Fibroblast of lung (primary cell): ENCODE data around the gene ARMC9. TPM values are rescaled to one million over a fixed set of nuclear protein-coding genes. Genes with fewer than 3 reads are reported as not detected.

Experiments
- DNase-seq, 2 donors: peaks; one replicate each; pipeline versions ENCODE4 v3.0.0 to v3.0.0-alpha.2; 2010; ENCODE audit warnings: low read depth in 2 of 2
- H2AFZ ChIP-seq: 2 replicates; pipeline ENCODE4 v1.5.1; 2012; ENCODE audit warnings: low read length, control low read depth, inconsistent platforms
- H3K27ac ChIP-seq: 2 replicates; pipeline ENCODE4 v1.5.1; 2011; ENCODE audit warnings: low read length, control low read depth; ENCODE audit not compliant: insufficient read depth
- H3K27me3 ChIP-seq: 2 replicates; pipeline ENCODE4 v1.5.1; 2011; ENCODE audit warnings: mild to moderate bottlenecking, low read length; ENCODE audit not compliant: control insufficient read depth, insufficient read depth
- H3K36me3 ChIP-seq: 2 replicates; pipeline ENCODE4 v1.5.1; 2011; ENCODE audit warnings: low read length; ENCODE audit not compliant: control insufficient read depth, insufficient read depth
- H3K4me1 ChIP-seq: 2 replicates; pipeline ENCODE4 v1.5.1; 2011; ENCODE audit warnings: low read length; ENCODE audit not compliant: control insufficient read depth, insufficient read depth; ENCODE audit errors: extremely low read depth
- H3K4me2 ChIP-seq: 2 replicates; pipeline ENCODE4 v1.5.1; 2011; ENCODE audit warnings: low read length, control low read depth; ENCODE audit not compliant: insufficient read depth; ENCODE audit errors: extremely low read depth
- H3K4me3 ChIP-seq, 4 experiments: fragments of 200-600 bp in 1 of 4; sonication (generic) in 1 of 4; replicated peaks in 1 of 4; 2 replicates each; pipeline ENCODE4 v1.5.1; 2011 to 2016; ENCODE audit warnings: low read length in 4 of 4, low read depth in 3 of 4, mild to moderate bottlenecking in 3 of 4, control low read depth in 2 of 4, inconsistent platforms in 1 of 4, mixed read lengths in 1 of 4; ENCODE audit not compliant: insufficient read depth in 1 of 4; ENCODE audit errors: control extremely low read depth in 1 of 4
- H3K79me2 ChIP-seq: 2 replicates; pipeline ENCODE4 v1.5.1; 2012; ENCODE audit warnings: mild to moderate bottlenecking, low read length, inconsistent platforms; ENCODE audit not compliant: control insufficient read depth, insufficient read depth
- H3K9ac ChIP-seq: 2 replicates; pipeline ENCODE4 v1.5.1; 2011; ENCODE audit warnings: mild to moderate bottlenecking, low read length, control low read depth; ENCODE audit not compliant: insufficient read depth
- H3K9me3 ChIP-seq: 2 replicates; pipeline ENCODE4 v1.5.1; 2012; ENCODE audit warnings: low read depth, low read length; ENCODE audit not compliant: control insufficient read depth, insufficient read depth
- H4K20me1 ChIP-seq: 2 replicates; pipeline ENCODE4 v1.5.1; 2011; ENCODE audit warnings: low read length; ENCODE audit not compliant: control insufficient read depth, insufficient read depth; ENCODE audit errors: extremely low read depth
- EZH2 ChIP-seq: IDR thresholded peaks from 2 replicates; pipeline ENCODE4 v1.5.1; 2012; ENCODE audit warnings: low read length, control low read depth, mild to moderate bottlenecking; ENCODE audit errors: missing control alignments
- polyA plus RNA-seq, 2 donors: library from polyadenylated mRNA; depleted of rRNA in 1 of 2; stranded (reverse) in 1 of 2; unstranded in 1 of 2; fragments of >200 nt; gene quantifications; 2 replicates each; pipeline ENCODE4 v1.2.1, GENCODE V29; 2011 to 2012; ENCODE audit warnings: missing spikeins in 1 of 2
- total RNA-seq: library from RNA; depleted of rRNA; stranded (reverse); fragments of >200 nt; gene quantifications from 2 replicates; pipeline ENCODE4 v1.2.1, GENCODE V29; 2014
- TF ChIP-seq, protein P1 (sequence below), 2 donors: IDR thresholded peaks in 1 of 2; conservative IDR thresholded peaks in 1 of 2; 1 replicate in 1 of 2; 2 replicates in 1 of 2; pipeline ENCODE4 v1.5.1; 2011 to 2012; ENCODE audit warnings: low read length in 2 of 2, control low read depth in 1 of 2, inconsistent platforms in 1 of 2, low read depth in 1 of 2, mild to moderate bottlenecking in 1 of 2

The ARMC9 gene
- total and polyA plus RNA-seq, 2 donors (not counting 1 experiment from before 2014, with no cell fraction given): 68.4 to 153 TPM

DNA sequence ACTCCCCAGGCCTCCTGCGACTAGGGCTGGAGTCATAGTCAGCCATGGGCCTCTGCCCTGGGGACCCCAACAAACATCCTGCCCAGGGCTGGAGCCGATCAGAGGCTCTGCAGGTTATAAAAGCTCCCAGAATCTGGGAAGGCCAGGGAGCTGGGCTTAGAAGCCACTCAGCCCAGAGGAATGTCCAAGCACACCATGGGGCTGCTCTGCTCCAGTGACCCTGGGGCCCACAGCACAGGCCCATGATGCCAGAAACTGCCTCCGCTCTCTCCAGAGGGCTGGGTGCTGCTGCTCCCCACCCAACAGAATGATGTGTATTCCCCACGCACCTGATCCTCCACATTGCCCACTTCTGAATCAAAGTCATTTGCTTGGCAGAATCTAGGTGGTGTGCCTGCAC is 88.5 kb downstream of the ARMC9 start:
- Histone ChIP-seq H3K36me3 (peaks cover 9% of the 10 kb centered on the region), H3K4me3 (no peak overlapping the region), H3K4me1 (no peaks in the 10 kb centered on the region), H3K27ac (no peak overlapping the region), H4K20me1 (no peaks in the 10 kb centered on the region), H3K4me2 (no peak overlapping the region), H3K79me2 (no peaks in the 10 kb centered on the region), H2AFZ (no peak overlapping the region), H3K9me3 (no peaks in the 10 kb centered on the region), H3K9ac (no peak overlapping the region), H3K27me3 (no peaks in the 10 kb centered on the region)
- TF ChIP-seq, protein P1, sequence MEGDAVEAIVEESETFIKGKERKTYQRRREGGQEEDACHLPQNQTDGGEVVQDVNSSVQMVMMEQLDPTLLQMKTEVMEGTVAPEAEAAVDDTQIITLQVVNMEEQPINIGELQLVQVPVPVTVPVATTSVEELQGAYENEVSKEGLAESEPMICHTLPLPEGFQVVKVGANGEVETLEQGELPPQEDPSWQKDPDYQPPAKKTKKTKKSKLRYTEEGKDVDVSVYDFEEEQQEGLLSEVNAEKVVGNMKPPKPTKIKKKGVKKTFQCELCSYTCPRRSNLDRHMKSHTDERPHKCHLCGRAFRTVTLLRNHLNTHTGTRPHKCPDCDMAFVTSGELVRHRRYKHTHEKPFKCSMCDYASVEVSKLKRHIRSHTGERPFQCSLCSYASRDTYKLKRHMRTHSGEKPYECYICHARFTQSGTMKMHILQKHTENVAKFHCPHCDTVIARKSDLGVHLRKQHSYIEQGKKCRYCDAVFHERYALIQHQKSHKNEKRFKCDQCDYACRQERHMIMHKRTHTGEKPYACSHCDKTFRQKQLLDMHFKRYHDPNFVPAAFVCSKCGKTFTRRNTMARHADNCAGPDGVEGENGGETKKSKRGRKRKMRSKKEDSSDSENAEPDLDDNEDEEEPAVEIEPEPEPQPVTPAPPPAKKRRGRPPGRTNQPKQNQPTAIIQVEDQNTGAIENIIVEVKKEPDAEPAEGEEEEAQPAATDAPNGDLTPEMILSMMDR (conservative IDR thresholded peaks at IDR 0.05 in 1 of 2, IDR thresholded peaks at IDR 0.05 in 1 of 2; ENCODE audit: low read depth in 1 of 2, low read length in 2 of 2): no peak
- TF ChIP-seq EZH2: no peak
- DNase-seq: no peak

DNA sequence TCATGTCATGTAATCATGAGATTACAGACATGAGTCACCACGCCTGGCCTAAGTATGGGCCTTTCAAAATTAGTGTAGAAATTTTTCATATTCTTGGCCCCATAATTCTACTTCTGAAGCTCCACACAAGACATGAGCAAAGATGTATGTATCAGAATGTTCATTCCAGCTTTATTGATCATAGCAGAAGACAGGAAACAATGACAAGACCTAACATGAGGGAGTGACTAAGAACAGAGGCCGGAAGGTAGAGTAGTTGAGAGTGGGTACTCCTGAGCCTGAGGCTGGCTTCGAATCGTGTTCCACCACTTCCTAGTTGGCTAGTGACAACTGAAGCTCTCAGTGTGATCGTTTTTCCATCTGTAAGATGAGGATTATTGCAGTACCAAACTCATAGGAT is 89.3 kb downstream of the ARMC9 start:
- Histone ChIP-seq H3K36me3 (peaks cover 12% of the 10 kb centered on the region), H3K9me3 (no peaks in the 10 kb centered on the region), H3K79me2 (no peaks in the 10 kb centered on the region), H4K20me1 (no peaks in the 10 kb centered on the region), H3K4me1 (no peaks in the 10 kb centered on the region), H3K4me3 (no peak overlapping the region), H3K9ac (no peak overlapping the region), H3K27ac (no peak overlapping the region), H3K4me2 (no peak overlapping the region), H2AFZ (no peak overlapping the region), H3K27me3 (no peaks in the 10 kb centered on the region)
- TF ChIP-seq, protein P1 (conservative IDR thresholded peaks at IDR 0.05 in 1 of 2, IDR thresholded peaks at IDR 0.05 in 1 of 2; ENCODE audit: low read depth in 1 of 2, low read length in 2 of 2): no peak
- TF ChIP-seq EZH2: no peak
- DNase-seq: no peak

DNA sequence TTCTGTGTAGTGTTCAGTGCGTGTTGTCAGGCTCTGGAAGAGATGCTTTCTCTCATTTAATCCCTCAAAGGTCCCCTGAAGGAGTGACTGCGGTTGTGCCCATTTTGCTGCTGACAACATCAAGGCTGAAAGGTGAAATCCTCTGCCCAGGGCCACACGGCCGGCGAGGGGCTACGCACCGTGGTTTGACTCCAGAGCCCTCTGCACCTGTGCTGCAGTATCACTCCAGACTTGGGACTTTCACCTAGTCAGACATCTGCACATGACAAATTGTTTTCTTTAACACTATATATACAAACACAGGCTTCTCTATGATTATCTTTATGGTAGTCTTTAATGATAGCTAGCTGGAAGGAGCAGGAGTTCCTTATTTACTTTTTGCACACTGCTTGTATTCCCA is 90.2 kb downstream of the ARMC9 start:
- TF ChIP-seq EZH2: no peak
- TF ChIP-seq, protein P1 (conservative IDR thresholded peaks at IDR 0.05 in 1 of 2, IDR thresholded peaks at IDR 0.05 in 1 of 2; ENCODE audit: low read depth in 1 of 2, low read length in 2 of 2): no peak
- no peaks in the 10 kb centered on the region for H4K20me1 ChIP-seq
- H3K9ac ChIP-seq: no peak overlapping the region
- H3K4me2 ChIP-seq: no peak overlapping the region
- no peak overlapping the region for H3K27ac ChIP-seq
- H3K9me3 ChIP-seq: no peaks in the 10 kb centered on the region
- H3K36me3 ChIP-seq: peaks cover 12% of the 10 kb centered on the region
- no peak overlapping the region for H3K4me3 ChIP-seq
- H3K27me3 ChIP-seq: no peaks in the 10 kb centered on the region
- H2AFZ ChIP-seq: no peak overlapping the region
- no peaks in the 10 kb centered on the region for H3K79me2 ChIP-seq
- H3K4me1 ChIP-seq: no peaks in the 10 kb centered on the region
- no peak for DNase-seq
